ENCODE results near the gene ARHGEF28. TPM values are rescaled to one million over a fixed set of nuclear protein-coding genes. Genes with fewer than 3 reads are reported as not detected.

ARHGEF28 gene
- polyA plus RNA-seq, 1 donor from 2014 or later = not detected

GRCh38 chr5:73828465-73828864 is 202.5 kb downstream of the ARHGEF28 start:
- Histone ChIP-seq H3F3A (ENCODE audit: insufficient read depth, low read length, poor library complexity, severe bottlenecking) (no peaks in the 10 kb centered on the region), H3K27ac (ENCODE audit: low read length) (no peak overlapping the region), H3K9me2 (ENCODE audit: insufficient read depth, low read length) (no peaks in the 10 kb centered on the region), H2AFZ (ENCODE audit: low read depth, low read length) (no peak overlapping the region), H3K9ac (ENCODE audit: low read length) (no peak overlapping the region), H3K4me2 (ENCODE audit: low read length) (no peak overlapping the region), H3K9me3 (ENCODE audit: low read length) (no peaks in the 10 kb centered on the region), H3K27me3 (ENCODE audit: insufficient read depth, low read depth, low read length) (no peaks in the 10 kb centered on the region), H4K20me1 (ENCODE audit: insufficient read depth) (no peaks in the 10 kb centered on the region), H3K79me2 (replicated peaks; ENCODE audit: insufficient read depth, low read length) (no peaks in the 10 kb centered on the region), H3K4me3 (ENCODE audit: low read length) (no peak overlapping the region), H3K36me3 (ENCODE audit: insufficient read depth, low read length) (no peaks in the 10 kb centered on the region)
- TF ChIP-seq REST (IDR thresholded peaks at IDR 0.05; ENCODE audit: borderline replicate concordance) (no peak), MXI1 (conservative IDR thresholded peaks at IDR 0.05; ENCODE audit: poor library complexity, severe bottlenecking) (no peak), POLR2AphosphoS5 (IDR thresholded peaks at IDR 0.05) (no peak), EZH2 (IDR thresholded peaks at IDR 0.05; ENCODE audit: borderline replicate concordance, insufficient read depth, low read length, poor library complexity, severe bottlenecking) (no peak), RAD21 (conservative IDR thresholded peaks at IDR 0.05) (no peak), SMC3 (conservative IDR thresholded peaks at IDR 0.05; ENCODE audit: poor library complexity) (no peak), TAF1 (IDR thresholded peaks at IDR 0.05; ENCODE audit: low read depth) (no peak), EP300 (conservative IDR thresholded peaks at IDR 0.05; ENCODE audit: poor library complexity, severe bottlenecking) (no peak)
- TF ChIP-seq, protein P1, sequence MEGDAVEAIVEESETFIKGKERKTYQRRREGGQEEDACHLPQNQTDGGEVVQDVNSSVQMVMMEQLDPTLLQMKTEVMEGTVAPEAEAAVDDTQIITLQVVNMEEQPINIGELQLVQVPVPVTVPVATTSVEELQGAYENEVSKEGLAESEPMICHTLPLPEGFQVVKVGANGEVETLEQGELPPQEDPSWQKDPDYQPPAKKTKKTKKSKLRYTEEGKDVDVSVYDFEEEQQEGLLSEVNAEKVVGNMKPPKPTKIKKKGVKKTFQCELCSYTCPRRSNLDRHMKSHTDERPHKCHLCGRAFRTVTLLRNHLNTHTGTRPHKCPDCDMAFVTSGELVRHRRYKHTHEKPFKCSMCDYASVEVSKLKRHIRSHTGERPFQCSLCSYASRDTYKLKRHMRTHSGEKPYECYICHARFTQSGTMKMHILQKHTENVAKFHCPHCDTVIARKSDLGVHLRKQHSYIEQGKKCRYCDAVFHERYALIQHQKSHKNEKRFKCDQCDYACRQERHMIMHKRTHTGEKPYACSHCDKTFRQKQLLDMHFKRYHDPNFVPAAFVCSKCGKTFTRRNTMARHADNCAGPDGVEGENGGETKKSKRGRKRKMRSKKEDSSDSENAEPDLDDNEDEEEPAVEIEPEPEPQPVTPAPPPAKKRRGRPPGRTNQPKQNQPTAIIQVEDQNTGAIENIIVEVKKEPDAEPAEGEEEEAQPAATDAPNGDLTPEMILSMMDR (IDR thresholded peaks at IDR 0.05; ENCODE audit: poor library complexity, severe bottlenecking) = no peak

GRCh38 chr5:73830646-73831045 is 204.7 kb downstream of the ARHGEF28 start:
- Histone ChIP-seq H4K20me1 (ENCODE audit: insufficient read depth) (no peaks in the 10 kb centered on the region), H3K9me3 (ENCODE audit: low read length) (no peaks in the 10 kb centered on the region), H3K4me3 (ENCODE audit: low read length) (no peak overlapping the region), H3K9ac (ENCODE audit: low read length) (no peak overlapping the region), H2AFZ (ENCODE audit: low read depth, low read length) (no peak overlapping the region), H3K4me2 (ENCODE audit: low read length) (no peak overlapping the region), H3K27ac (ENCODE audit: low read length) (no peak overlapping the region), H3K9me2 (ENCODE audit: insufficient read depth, low read length) (no peaks in the 10 kb centered on the region), H3K79me2 (replicated peaks; ENCODE audit: insufficient read depth, low read length) (no peaks in the 10 kb centered on the region), H3K36me3 (ENCODE audit: insufficient read depth, low read length) (no peaks in the 10 kb centered on the region), H3K27me3 (ENCODE audit: insufficient read depth, low read depth, low read length) (no peaks in the 10 kb centered on the region), H3F3A (ENCODE audit: insufficient read depth, low read length, poor library complexity, severe bottlenecking) (no peaks in the 10 kb centered on the region)
- TF ChIP-seq TAF1 (IDR thresholded peaks at IDR 0.05; ENCODE audit: low read depth) = no peak
- TF ChIP-seq, protein P1 (IDR thresholded peaks at IDR 0.05; ENCODE audit: poor library complexity, severe bottlenecking) = no peak
- TF ChIP-seq POLR2AphosphoS5 (IDR thresholded peaks at IDR 0.05) = no peak
- no peak for TF ChIP-seq REST (IDR thresholded peaks at IDR 0.05; ENCODE audit: borderline replicate concordance)
- no peak for TF ChIP-seq SMC3 (conservative IDR thresholded peaks at IDR 0.05; ENCODE audit: poor library complexity)
- no peak for TF ChIP-seq MXI1 (conservative IDR thresholded peaks at IDR 0.05; ENCODE audit: poor library complexity, severe bottlenecking)
- no peak for TF ChIP-seq EZH2 (IDR thresholded peaks at IDR 0.05; ENCODE audit: borderline replicate concordance, insufficient read depth, low read length, poor library complexity, severe bottlenecking)
- no peak for TF ChIP-seq RAD21 (conservative IDR thresholded peaks at IDR 0.05)
- no peak for TF ChIP-seq EP300 (conservative IDR thresholded peaks at IDR 0.05; ENCODE audit: poor library complexity, severe bottlenecking)

All from neural cell (in vitro differentiated cells).